GM13976 (cell line): ENCODE measurements around the gene AMBRA1.

ENCODE experiments used
- DNase-seq: peaks from one replicate; pipeline ENCODE4 v3.0.0; 2012; ENCODE audit warnings: low spot score
- CTCF ChIP-seq: IDR thresholded peaks from 2 replicates; pipeline ENCODE4 v1.5.1; 2012; ENCODE audit warnings: borderline replicate concordance, mild to moderate bottlenecking; ENCODE audit not compliant: insufficient read depth; ENCODE audit errors: extremely low read depth, missing control alignments, control extremely low read depth
- in situ Hi-C: fragments of 300-500 bp; cut with MboI; formaldehyde crosslinking; loops from one replicate; pipeline ENCODE4 v1.12.0; 2022; ENCODE audit warnings: low sequenced_read_pairs, mixed read lengths, inconsistent platforms; ENCODE audit not compliant: unreplicated experiment

AMBRA1 gene

GRCh38 chr11:46426233-46426991 lies 167.4 kb downstream of the AMBRA1 start:
- no peak for TF ChIP-seq CTCF
- in situ Hi-C loops: no loop called here
- DNase-seq: no peak

GRCh38 chr11:46422588-46422987 lies 171.2 kb downstream of the AMBRA1 start:
- no peak for TF ChIP-seq CTCF
- in situ Hi-C loops: no loop called here
- DNase-seq: no peak

- in situ Hi-C loops: no loop called here
- no peak for DNase-seq
- no peak for TF ChIP-seq CTCF
Observed at GRCh38 chr11:46421257-46421880, 172.5 kb downstream of the AMBRA1 start.

- TF ChIP-seq CTCF: no peak
- no peak for DNase-seq
- in situ Hi-C loops: no loop called here
Observed at GRCh38 chr11:46420513-46420912, 173.3 kb downstream of the AMBRA1 start.

- in situ Hi-C loops: no loop called here
- DNase-seq: no peak
- TF ChIP-seq CTCF: no peak
Observed at GRCh38 chr11:46418751-46419150, 175.1 kb downstream of the AMBRA1 start.

GRCh38 chr11:46417711-46418110 lies 176.1 kb downstream of the AMBRA1 start:
- in situ Hi-C loops: no loop called here
- DNase-seq: no peak
- no peak for TF ChIP-seq CTCF

- no peak for DNase-seq
- no peak for TF ChIP-seq CTCF
- in situ Hi-C loops: no loop called here
Observed at GRCh38 chr11:46414879-46415278, 178.9 kb downstream of the AMBRA1 start.
